GM18867 (cell line): ENCODE measurements around the gene MMP17.

Source experiments
- ATAC-seq: cut with Tn5 transposase; IDR thresholded peaks from one replicate; pipeline ENCODE4 v1.9.1; 2021; ENCODE audit warnings: mild to moderate bottlenecking, moderate library complexity; ENCODE audit not compliant: unreplicated experiment

The MMP17 gene

GRCh38 chr12:131847456-131847855, 19.3 kb downstream of the MMP17 start:
- no peak for ATAC-seq

GRCh38 chr12:131848753-131849152, 20.6 kb downstream of the MMP17 start:
- no peak for ATAC-seq

GRCh38 chr12:131849700-131850553, 21.7 kb downstream of the MMP17 start:
- ATAC-seq: no peak

GRCh38 chr12:131850856-131851559, 22.8 kb downstream of the MMP17 start:
- no peak for ATAC-seq

GRCh38 chr12:131851741-131852550, 23.8 kb downstream of the MMP17 start:
- no peak for ATAC-seq

GRCh38 chr12:131852551-131853299, 24.5 kb downstream of the MMP17 start:
- no peak for ATAC-seq

- no peak for ATAC-seq
Measured at GRCh38 chr12:131853832-131854797, 25.9 kb downstream of the MMP17 start.

- ATAC-seq: no peak
Measured at GRCh38 chr12:131854861-131855476, 26.8 kb downstream of the MMP17 start.

- ATAC-seq: no peak
Measured at GRCh38 chr12:131855521-131856142, 27.4 kb downstream of the MMP17 start.

- ATAC-seq: no peak
Measured at GRCh38 chr12:131856366-131857097, 28.3 kb downstream of the MMP17 start.

- no peak for ATAC-seq
Measured at GRCh38 chr12:131857908-131858850, 30.0 kb downstream of the MMP17 start.

GRCh38 chr12:131860472-131861260, 32.5 kb downstream of the MMP17 start:
- no peak for ATAC-seq

GRCh38 chr12:131861261-131862083, 33.3 kb downstream of the MMP17 start:
- no peak for ATAC-seq

GRCh38 chr12:131862084-131862441, 33.9 kb downstream of the MMP17 start:
- no peak for ATAC-seq

GRCh38 chr12:131862600-131862993, 34.4 kb downstream of the MMP17 start:
- no peak for ATAC-seq
